CD1c-positive myeloid dendritic cell (primary cell): ENCODE data around the gene S100A11.

Experiments used
- DNase-seq: peaks from one replicate; pipeline ENCODE4 v3.0.0-alpha.2; 2016; ENCODE audit errors: extremely low spot score

The S100A11 gene

GRCh38 chr1:152039461-152039860 is 2.7 kb upstream of the S100A11 start:
- DNase-seq: no peak

GRCh38 chr1:152038871-152039270 is 2.1 kb upstream of the S100A11 start:
- DNase-seq: no peak

- peak; percentile 55 for DNase-seq
These were observed 1.1 kb downstream of the S100A11 start for GRCh38 chr1:152035539-152036266.

GRCh38 chr1:152034654-152035538 is 1.9 kb downstream of the S100A11 start:
- DNase-seq: peak; percentile 86

- no peak for DNase-seq
These were observed 2.5 kb downstream of the S100A11 start for GRCh38 chr1:152034324-152034653.

- no peak for DNase-seq
These were observed 6.9 kb downstream of the S100A11 start for GRCh38 chr1:152029929-152030211.

GRCh38 chr1:152029144-152029928 is 7.5 kb downstream of the S100A11 start:
- peak; percentile 43 for DNase-seq

- DNase-seq: no peak
These were observed 9.9 kb downstream of the S100A11 start for GRCh38 chr1:152026895-152027294.

- DNase-seq: no peak
These were observed 12.6 kb downstream of the S100A11 start for GRCh38 chr1:152024223-152024622.

GRCh38 chr1:152023221-152023620 is 13.6 kb downstream of the S100A11 start:
- no peak for DNase-seq

- no peak for DNase-seq
These were observed 14.3 kb downstream of the S100A11 start for GRCh38 chr1:152022474-152022873.

GRCh38 chr1:152021569-152021968 is 15.2 kb downstream of the S100A11 start:
- no peak for DNase-seq

- no peak for DNase-seq
These were observed 16.0 kb downstream of the S100A11 start for GRCh38 chr1:152020849-152021248.

- DNase-seq: no peak
These were observed 18.3 kb downstream of the S100A11 start for GRCh38 chr1:152018537-152018936.

- DNase-seq: no peak
These were observed 21.0 kb downstream of the S100A11 start for GRCh38 chr1:152015766-152016165.

- DNase-seq: peak; percentile 66
These were observed 21.9 kb downstream of the S100A11 start for GRCh38 chr1:152014943-152015342.

GRCh38 chr1:152013664-152014237 is 23.1 kb downstream of the S100A11 start:
- DNase-seq: peak; percentile 63

GRCh38 chr1:152009691-152010090 is 27.1 kb downstream of the S100A11 start:
- DNase-seq: no peak

GRCh38 chr1:152007047-152007446 is 29.8 kb downstream of the S100A11 start:
- no peak for DNase-seq

GRCh38 chr1:152005360-152005912 is 31.4 kb downstream of the S100A11 start:
- no peak for DNase-seq

GRCh38 chr1:152003846-152004442 is 32.9 kb downstream of the S100A11 start:
- DNase-seq: no peak
